RWPE2 (cell line): ENCODE data around the gene CCDC117.

ENCODE experiments used
- ATAC-seq: fragments of 200-7000 bp; cut with Tn5 transposase; 3 replicates; pipeline ENCODE4 v1.9.1; 2021; ENCODE audit warnings: low read depth
- DNase-seq: peaks from one replicate; pipeline ENCODE4 v3.0.0-alpha.2; 2020; ENCODE audit warnings: low spot score
- H3K27ac ChIP-seq: fragments of 450-650 bp; 2 replicates; pipeline ENCODE4 v1.5.1; 2017; ENCODE audit warnings: mild to moderate bottlenecking; ENCODE audit not compliant: poor library complexity, severe bottlenecking
- H3K27me3 ChIP-seq: fragments of 250-450 bp; sonication (Bioruptor Pico); 2 replicates; pipeline ENCODE4 v1.5.1; 2021; ENCODE audit warnings: mild to moderate bottlenecking, moderate library complexity; ENCODE audit not compliant: insufficient read depth, poor library complexity, severe bottlenecking
- H3K36me3 ChIP-seq: fragments of 250-450 bp; sonication (Bioruptor Pico); 2 replicates; pipeline ENCODE4 v1.5.1; 2020; ENCODE audit warnings: low read depth, mild to moderate bottlenecking, moderate library complexity
- H3K4me1 ChIP-seq: fragments of 250-450 bp; sonication (Bioruptor Pico); 2 replicates; pipeline ENCODE4 v1.5.1; 2021; ENCODE audit warnings: mild to moderate bottlenecking, moderate library complexity; ENCODE audit not compliant: insufficient read depth, poor library complexity, severe bottlenecking
- H3K4me3 ChIP-seq: fragments of 250-450 bp; sonication (Bioruptor Pico); 2 replicates; pipeline ENCODE4 v1.5.1; 2021; ENCODE audit warnings: mild to moderate bottlenecking, moderate library complexity; ENCODE audit not compliant: severe bottlenecking
- H3K9me3 ChIP-seq: fragments of 250-450 bp; sonication (Bioruptor Pico); 2 replicates; pipeline ENCODE4 v1.5.1; 2021; ENCODE audit warnings: mild to moderate bottlenecking, moderate library complexity; ENCODE audit not compliant: severe bottlenecking
- CTCF ChIP-seq: fragments of 450-650 bp; IDR thresholded peaks from one replicate; pipeline ENCODE4 v1.5.1; 2017; ENCODE audit warnings: mild to moderate bottlenecking, moderate library complexity; ENCODE audit not compliant: poor library complexity, severe bottlenecking

CCDC117 gene

GRCh38 chr22:28812516-28812915 lies 40.0 kb downstream of the CCDC117 start:
- TF ChIP-seq CTCF: no peak
- H3K27me3 ChIP-seq: no peaks in the 10 kb centered on the region
- no peak overlapping the region for H3K27ac ChIP-seq
- ATAC-seq (no peak), DNase-seq (no peak)
- peaks cover 10% of the 10 kb centered on the region; the same call in 1 of the 2 replicates for H3K36me3 ChIP-seq
- H3K4me3 ChIP-seq: no peak overlapping the region
- no peaks in the 10 kb centered on the region for H3K4me1 ChIP-seq
- no peaks in the 10 kb centered on the region for H3K9me3 ChIP-seq

GRCh38 chr22:28813772-28814518 lies 41.5 kb downstream of the CCDC117 start:
- Histone ChIP-seq H3K27ac (no peak overlapping the region), H3K9me3 (no peaks in the 10 kb centered on the region), H3K4me3 (no peak overlapping the region), H3K4me1 (no peaks in the 10 kb centered on the region), H3K36me3 (no peaks in the 10 kb centered on the region), H3K27me3 (no peaks in the 10 kb centered on the region)
- DNase-seq: no peak
- no peak for ATAC-seq
- TF ChIP-seq CTCF: no peak

- Histone ChIP-seq H3K27ac (no peak overlapping the region), H3K9me3 (no peaks in the 10 kb centered on the region), H3K4me3 (no peak overlapping the region), H3K36me3 (no peaks in the 10 kb centered on the region), H3K4me1 (no peaks in the 10 kb centered on the region), H3K27me3 (no peaks in the 10 kb centered on the region)
- DNase-seq (no peak), ATAC-seq (no peak)
- no peak for TF ChIP-seq CTCF
These were observed 42.6 kb downstream of the CCDC117 start for GRCh38 chr22:28815111-28815510.

GRCh38 chr22:28815729-28816128 lies 43.2 kb downstream of the CCDC117 start:
- Histone ChIP-seq H3K4me3 (no peak overlapping the region), H3K27ac (no peak overlapping the region), H3K36me3 (no peaks in the 10 kb centered on the region), H3K9me3 (no peaks in the 10 kb centered on the region), H3K4me1 (no peaks in the 10 kb centered on the region), H3K27me3 (no peaks in the 10 kb centered on the region)
- DNase-seq: no peak
- no peak for TF ChIP-seq CTCF
- no peak for ATAC-seq

GRCh38 chr22:28817064-28817463 lies 44.6 kb downstream of the CCDC117 start:
- Histone ChIP-seq H3K4me1 (no peaks in the 10 kb centered on the region), H3K4me3 (no peak overlapping the region), H3K36me3 (no peaks in the 10 kb centered on the region), H3K9me3 (no peaks in the 10 kb centered on the region), H3K27ac (no peak overlapping the region), H3K27me3 (no peaks in the 10 kb centered on the region)
- TF ChIP-seq CTCF: no peak
- ATAC-seq (no peak), DNase-seq (no peak)
